ENCODE results near the gene MEGF10.

DNA sequence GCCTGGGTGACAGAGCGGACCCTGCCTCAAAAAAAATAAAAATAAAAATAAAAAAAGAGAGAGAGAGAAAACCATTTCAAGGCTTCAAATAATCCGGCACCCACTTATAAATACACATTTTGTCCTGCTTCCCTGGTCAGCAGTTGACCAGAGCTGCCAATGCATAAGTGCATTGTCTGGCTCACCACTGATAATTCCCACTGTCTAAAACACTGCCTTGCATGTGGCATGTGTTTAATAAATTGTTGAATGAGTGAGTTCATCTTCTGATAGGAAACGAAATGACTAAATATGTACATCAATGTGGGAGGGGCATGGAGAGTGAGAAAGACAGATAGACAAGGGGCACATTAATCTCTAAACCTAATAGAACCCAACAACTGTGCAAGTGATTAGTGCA, 42.9 kb downstream of the MEGF10 start:
- TF ChIP-seq, protein P1, sequence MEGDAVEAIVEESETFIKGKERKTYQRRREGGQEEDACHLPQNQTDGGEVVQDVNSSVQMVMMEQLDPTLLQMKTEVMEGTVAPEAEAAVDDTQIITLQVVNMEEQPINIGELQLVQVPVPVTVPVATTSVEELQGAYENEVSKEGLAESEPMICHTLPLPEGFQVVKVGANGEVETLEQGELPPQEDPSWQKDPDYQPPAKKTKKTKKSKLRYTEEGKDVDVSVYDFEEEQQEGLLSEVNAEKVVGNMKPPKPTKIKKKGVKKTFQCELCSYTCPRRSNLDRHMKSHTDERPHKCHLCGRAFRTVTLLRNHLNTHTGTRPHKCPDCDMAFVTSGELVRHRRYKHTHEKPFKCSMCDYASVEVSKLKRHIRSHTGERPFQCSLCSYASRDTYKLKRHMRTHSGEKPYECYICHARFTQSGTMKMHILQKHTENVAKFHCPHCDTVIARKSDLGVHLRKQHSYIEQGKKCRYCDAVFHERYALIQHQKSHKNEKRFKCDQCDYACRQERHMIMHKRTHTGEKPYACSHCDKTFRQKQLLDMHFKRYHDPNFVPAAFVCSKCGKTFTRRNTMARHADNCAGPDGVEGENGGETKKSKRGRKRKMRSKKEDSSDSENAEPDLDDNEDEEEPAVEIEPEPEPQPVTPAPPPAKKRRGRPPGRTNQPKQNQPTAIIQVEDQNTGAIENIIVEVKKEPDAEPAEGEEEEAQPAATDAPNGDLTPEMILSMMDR (IDR thresholded peaks at IDR 0.05): no peak
- no peak for TF ChIP-seq POLR2A (IDR thresholded peaks at IDR 0.05)
- TF ChIP-seq POLR2AphosphoS5 (IDR thresholded peaks at IDR 0.05): no peak
